ENCODE data around the gene MS4A4A. TPM values are rescaled to one million over a fixed set of nuclear protein-coding genes. Genes with fewer than 3 reads are reported as not detected.

MS4A4A gene
- total RNA-seq, 2 donors from 2014 or later = not detected

- Mint-ChIP-seq H3K4me3 (no peak overlapping the region), H3K9me3 (peaks cover 11% of the 10 kb centered on the region), H3K27me3 (peaks cover 40% of the 10 kb centered on the region), H3K27ac (no peak overlapping the region), H3K36me3 (ENCODE audit: low read depth) (no peaks in the 10 kb centered on the region), H3K4me1 (no peaks in the 10 kb centered on the region)
- ATAC-seq (replicated peaks) = no peak
Observed at GRCh38 chr11:60316317-60316716, 35.9 kb downstream of the MS4A4A start.

DNA sequence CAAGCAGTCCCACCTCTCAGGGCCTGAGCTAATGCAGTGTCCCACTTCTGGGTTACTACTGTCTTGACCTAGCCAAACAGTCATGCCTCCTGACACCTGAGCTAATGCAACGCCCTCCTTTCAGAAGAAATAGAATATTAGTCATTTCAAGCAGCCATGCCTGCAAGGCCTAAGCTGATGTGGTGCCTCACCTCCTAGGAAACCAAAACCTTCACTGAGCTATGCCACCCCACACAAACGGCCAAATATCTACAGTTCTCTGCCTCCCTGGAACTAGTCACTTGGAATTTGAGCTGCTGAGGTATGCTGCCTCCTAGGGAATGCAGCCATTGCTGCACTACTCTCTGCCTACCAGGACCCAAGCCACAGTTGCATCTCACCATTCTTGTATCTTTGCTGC, 38.3 kb downstream of the MS4A4A start:
- Mint-ChIP-seq H3K27me3 (peaks cover 43% of the 10 kb centered on the region), H3K4me1 (no peaks in the 10 kb centered on the region), H3K27ac (no peak overlapping the region), H3K36me3 (ENCODE audit: low read depth) (no peaks in the 10 kb centered on the region), H3K4me3 (no peak overlapping the region), H3K9me3 (peaks cover 11% of the 10 kb centered on the region)
- peak; percentile 18 for ATAC-seq (replicated peaks)

GRCh38 chr11:60321051-60321450, 40.6 kb downstream of the MS4A4A start:
- H3K27ac Mint-ChIP-seq = no peak overlapping the region
- H3K27me3 Mint-ChIP-seq = peaks cover 33% of the 10 kb centered on the region
- no peak for ATAC-seq (replicated peaks)
- H3K4me1 Mint-ChIP-seq = no peaks in the 10 kb centered on the region
- no peaks in the 10 kb centered on the region for H3K36me3 Mint-ChIP-seq (ENCODE audit: low read depth)
- H3K9me3 Mint-ChIP-seq = peaks cover 15% of the 10 kb centered on the region
- no peak overlapping the region for H3K4me3 Mint-ChIP-seq

DNA sequence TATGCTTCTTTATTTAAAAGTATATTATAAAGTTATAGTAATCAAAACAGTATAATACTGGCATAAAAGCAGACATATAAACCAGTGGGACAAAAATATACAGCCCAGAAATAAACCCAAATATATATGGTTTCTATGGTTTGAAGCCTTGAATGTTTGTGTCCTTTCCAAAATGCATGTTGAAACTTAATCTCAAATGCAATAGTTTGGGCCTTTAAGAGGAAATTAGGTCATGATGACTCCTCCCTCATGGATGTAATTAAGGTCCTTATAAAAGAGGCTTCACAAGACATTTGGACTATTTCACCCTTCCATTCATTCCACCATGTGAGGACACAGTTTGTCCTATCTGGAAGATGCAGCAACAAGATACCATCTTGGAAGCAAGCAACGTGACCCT, 46.5 kb downstream of the MS4A4A start, which contains the start of gene MS4A6E:
Gene MS4A6E, plus strand, starts transcription at position 301 of the 400 bp plus-strand sequence. CDS start 7,641 bp downstream, outside the sequence.
- Mint-ChIP-seq H3K4me1 (no peaks in the 10 kb centered on the region), H3K36me3 (ENCODE audit: low read depth) (no peaks in the 10 kb centered on the region), H3K4me3 (no peak within 1 kb of the TSS), H3K27ac (no peak within 1 kb of the TSS), H3K9me3 (peaks cover 4% of the 10 kb centered on the region), H3K27me3 (peaks cover 8% of the 10 kb centered on the region)
- ATAC-seq (replicated peaks) = no peak

DNA sequence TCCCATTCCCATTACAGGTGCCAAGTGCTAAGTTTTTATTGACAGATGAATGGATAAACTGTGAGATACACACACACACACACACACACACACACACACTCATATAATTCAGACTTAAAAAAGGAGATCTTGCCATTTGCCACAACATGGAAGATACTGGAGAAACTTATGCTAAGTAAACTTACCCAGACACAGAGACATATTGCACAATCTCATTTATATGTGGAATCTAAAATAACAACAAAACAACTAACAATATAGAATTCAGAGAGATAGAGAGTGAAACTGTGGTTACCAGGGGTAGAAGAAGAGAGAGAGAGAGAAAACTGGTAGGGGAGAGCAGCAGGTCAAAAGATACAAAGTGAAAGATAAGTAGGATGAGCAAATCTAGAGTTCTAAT, 48.0 kb downstream of the MS4A4A start:
- Mint-ChIP-seq H3K27ac (no peak overlapping the region), H3K36me3 (ENCODE audit: low read depth) (no peaks in the 10 kb centered on the region), H3K27me3 (peaks cover 16% of the 10 kb centered on the region), H3K9me3 (peaks cover 4% of the 10 kb centered on the region), H3K4me3 (no peak overlapping the region), H3K4me1 (no peaks in the 10 kb centered on the region)
- no peak for ATAC-seq (replicated peaks)

GRCh38 chr11:60332846-60333245, 52.4 kb downstream of the MS4A4A start:
- no peak overlapping the region for H3K27ac Mint-ChIP-seq

GRCh38 chr11:60334005-60334620, 53.6 kb downstream of the MS4A4A start:
- Mint-ChIP-seq H3K4me1 (no peaks in the 10 kb centered on the region), H3K9me3 (no peaks in the 10 kb centered on the region), H3K27me3 (peaks cover 32% of the 10 kb centered on the region), H3K27ac (no peak overlapping the region), H3K36me3 (ENCODE audit: low read depth) (no peaks in the 10 kb centered on the region), H3K4me3 (no peak overlapping the region)
- ATAC-seq (replicated peaks) = peak; percentile 68

More at GRCh38 chr11:60332846-60333245, 52.4 kb downstream of the MS4A4A start:
- peaks cover 27% of the 10 kb centered on the region for H3K27me3 Mint-ChIP-seq
- no peaks in the 10 kb centered on the region for H3K9me3 Mint-ChIP-seq
- H3K36me3 Mint-ChIP-seq (ENCODE audit: low read depth) = no peaks in the 10 kb centered on the region
- no peak for ATAC-seq (replicated peaks)
- no peak overlapping the region for H3K4me3 Mint-ChIP-seq
- no peaks in the 10 kb centered on the region for H3K4me1 Mint-ChIP-seq

GRCh38 chr11:60336767-60337391, 56.4 kb downstream of the MS4A4A start:
- Mint-ChIP-seq H3K4me3 (no peak overlapping the region), H3K27me3 (peaks cover 39% of the 10 kb centered on the region), H3K27ac (no peak overlapping the region), H3K36me3 (ENCODE audit: low read depth) (no peaks in the 10 kb centered on the region), H3K9me3 (no peaks in the 10 kb centered on the region), H3K4me1 (no peaks in the 10 kb centered on the region)
- no peak for ATAC-seq (replicated peaks)

- no peaks in the 10 kb centered on the region for H3K36me3 Mint-ChIP-seq (ENCODE audit: low read depth)
- H3K27ac Mint-ChIP-seq = no peak overlapping the region
Observed at GRCh38 chr11:60338053-60338452, 57.6 kb downstream of the MS4A4A start.

DNA sequence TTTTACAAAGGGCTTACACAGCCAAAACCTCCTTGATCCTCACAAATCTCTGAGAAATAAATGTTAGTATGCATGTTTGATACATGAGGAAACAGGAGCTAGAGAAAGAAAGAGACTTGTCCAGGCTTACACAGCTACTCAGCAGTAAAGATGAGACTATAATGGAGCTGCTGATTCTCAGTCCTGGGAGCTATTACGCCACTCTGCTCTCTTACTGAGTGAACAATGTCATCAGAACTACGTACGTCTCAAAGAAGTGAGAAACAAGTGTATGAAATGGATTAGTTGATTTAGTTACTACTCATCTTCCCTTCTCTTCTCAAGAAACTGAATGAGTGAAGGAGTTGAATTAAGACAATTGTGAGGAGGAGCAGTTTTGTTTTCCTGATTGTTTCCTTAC, 58.9 kb downstream of the MS4A4A start:
- H3K36me3 Mint-ChIP-seq (ENCODE audit: low read depth) = no peaks in the 10 kb centered on the region
- H3K9me3 Mint-ChIP-seq = no peaks in the 10 kb centered on the region
- H3K27ac Mint-ChIP-seq = no peak overlapping the region
- H3K4me1 Mint-ChIP-seq = no peaks in the 10 kb centered on the region
- no peak overlapping the region for H3K4me3 Mint-ChIP-seq
- H3K27me3 Mint-ChIP-seq = peaks cover 35% of the 10 kb centered on the region
- ATAC-seq (replicated peaks) = no peak

More at GRCh38 chr11:60338053-60338452, 57.6 kb downstream of the MS4A4A start:
- ATAC-seq (replicated peaks) = no peak
- Mint-ChIP-seq H3K9me3 (no peaks in the 10 kb centered on the region), H3K4me3 (no peak overlapping the region), H3K27me3 (peaks cover 35% of the 10 kb centered on the region), H3K4me1 (no peaks in the 10 kb centered on the region)

- no peak for ATAC-seq (replicated peaks)
Observed at GRCh38 chr11:60343094-60343704, 62.7 kb downstream of the MS4A4A start.

GRCh38 chr11:60344146-60344545, 63.7 kb downstream of the MS4A4A start:
- H3K27ac Mint-ChIP-seq = no peak overlapping the region
- H3K36me3 Mint-ChIP-seq (ENCODE audit: low read depth) = no peaks in the 10 kb centered on the region
- no peak overlapping the region for H3K4me3 Mint-ChIP-seq
- no peaks in the 10 kb centered on the region for H3K9me3 Mint-ChIP-seq
- no peak for ATAC-seq (replicated peaks)
- H3K4me1 Mint-ChIP-seq = no peaks in the 10 kb centered on the region
- peaks cover 37% of the 10 kb centered on the region for H3K27me3 Mint-ChIP-seq

More at GRCh38 chr11:60343094-60343704, 62.7 kb downstream of the MS4A4A start:
- H3K4me1 Mint-ChIP-seq = no peaks in the 10 kb centered on the region
- H3K27me3 Mint-ChIP-seq = peaks cover 34% of the 10 kb centered on the region
- no peak overlapping the region for H3K27ac Mint-ChIP-seq
- no peaks in the 10 kb centered on the region for H3K36me3 Mint-ChIP-seq (ENCODE audit: low read depth)
- no peak overlapping the region for H3K4me3 Mint-ChIP-seq
- H3K9me3 Mint-ChIP-seq = no peaks in the 10 kb centered on the region

GRCh38 chr11:60345489-60345888, 65.0 kb downstream of the MS4A4A start:
- Mint-ChIP-seq H3K4me1 (no peaks in the 10 kb centered on the region), H3K36me3 (ENCODE audit: low read depth) (no peaks in the 10 kb centered on the region), H3K4me3 (no peak overlapping the region), H3K27me3 (peaks cover 42% of the 10 kb centered on the region), H3K9me3 (no peaks in the 10 kb centered on the region), H3K27ac (no peak overlapping the region)
- ATAC-seq (replicated peaks) = no peak

DNA sequence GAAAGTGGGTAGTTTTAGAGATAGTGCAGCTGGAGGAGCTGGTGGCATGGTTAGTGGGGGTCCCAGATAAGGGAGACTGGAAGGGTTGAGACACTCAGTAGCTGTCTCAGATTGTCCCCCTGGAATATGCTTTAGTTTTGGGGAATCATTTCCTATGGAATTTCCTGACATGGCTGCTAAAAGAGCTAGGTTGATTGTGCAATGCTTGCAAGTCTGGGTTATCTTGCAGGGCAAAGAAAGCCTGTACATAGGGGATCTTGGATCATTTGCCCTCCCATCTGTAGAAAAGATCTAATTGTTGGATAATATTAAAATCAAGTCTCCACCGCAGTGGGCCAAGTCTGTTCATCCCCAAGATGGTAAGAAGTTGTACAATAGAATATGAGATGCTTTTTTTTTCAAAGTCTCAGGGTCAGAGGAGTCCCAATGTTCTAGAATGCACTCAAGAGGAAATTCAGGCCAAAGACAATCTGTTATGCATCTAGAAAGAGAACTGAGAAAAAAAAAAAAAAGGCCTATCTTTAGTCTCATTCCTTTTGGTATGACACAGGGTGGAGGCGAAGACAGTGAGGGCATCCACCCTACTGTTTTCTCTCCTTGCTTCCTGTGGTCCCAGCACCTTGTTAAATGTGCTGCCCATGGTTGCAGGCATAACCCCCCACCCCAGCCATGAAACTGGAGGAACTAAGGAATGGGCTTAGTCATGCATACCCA, 66.8 kb downstream of the MS4A4A start:
- H3K27me3 Mint-ChIP-seq = peaks cover 34% of the 10 kb centered on the region
- no peaks in the 10 kb centered on the region for H3K36me3 Mint-ChIP-seq (ENCODE audit: low read depth)
- no peaks in the 10 kb centered on the region for H3K4me1 Mint-ChIP-seq
- no peaks in the 10 kb centered on the region for H3K9me3 Mint-ChIP-seq
- H3K4me3 Mint-ChIP-seq = no peak overlapping the region
- no peak overlapping the region for H3K27ac Mint-ChIP-seq
- no peak for ATAC-seq (replicated peaks)

Data from activated T-helper 17 cell treated with anti-CD3 and anti-CD28 coated beads, Interleukin-2, amount 50 U/mL, for 72 hours (primary cell).